KBM-7 (cell line): ENCODE data around the gene LSS.
A peak's percentile ranks its signal among the peaks of the same experiment; 100 is the strongest.
"Not testable (repeated sequence)": the region's sequence is repeated elsewhere in the genome, so short reads cannot be mapped to it uniquely, and the experiment has no call there.

Experiments used
- DNase-seq: peaks from one replicate; pipeline ENCODE4 v3.0.0-alpha.2; 2015
- in situ Hi-C: fragments of 300-500 bp; cut with MboI; formaldehyde crosslinking; loops from 2 replicates; pipeline ENCODE4 v1.14.3; 2020; ENCODE audit warnings: low sequenced_read_pairs, low pct_unique_long_range_greater_than_20kb, mixed read lengths

The LSS gene

GRCh38 chr21:46191686-46192575, 36.6 kb downstream of the LSS start:
- in situ Hi-C loops = no loop called here
- no peak for DNase-seq

DNA sequence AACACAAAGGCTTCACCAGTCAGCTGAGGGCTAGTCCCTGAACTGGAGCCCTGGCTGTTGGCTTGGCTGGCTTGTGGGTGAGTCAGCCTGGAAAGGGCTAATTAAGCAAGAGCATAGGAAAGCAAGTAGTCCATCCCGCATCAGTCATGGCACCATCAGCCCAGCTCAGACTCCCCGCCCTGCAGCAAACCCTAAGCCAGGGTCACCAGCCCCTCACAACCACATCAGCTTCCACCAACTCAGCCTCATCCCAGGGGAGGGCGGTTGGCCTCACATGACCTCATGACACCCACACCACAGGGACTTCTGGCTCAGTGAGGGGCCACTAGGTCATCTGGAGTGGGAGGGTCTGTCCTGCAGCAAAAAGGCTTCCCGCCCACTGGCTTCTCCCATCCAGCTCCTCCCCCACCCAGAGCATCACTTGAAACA, 37.3 kb downstream of the LSS start:
- in situ Hi-C loops = no loop called here
- DNase-seq = no peak

- no peak for DNase-seq
- in situ Hi-C loops = no loop called here
Measured at GRCh38 chr21:46190491-46191131, 38.0 kb downstream of the LSS start.

DNA sequence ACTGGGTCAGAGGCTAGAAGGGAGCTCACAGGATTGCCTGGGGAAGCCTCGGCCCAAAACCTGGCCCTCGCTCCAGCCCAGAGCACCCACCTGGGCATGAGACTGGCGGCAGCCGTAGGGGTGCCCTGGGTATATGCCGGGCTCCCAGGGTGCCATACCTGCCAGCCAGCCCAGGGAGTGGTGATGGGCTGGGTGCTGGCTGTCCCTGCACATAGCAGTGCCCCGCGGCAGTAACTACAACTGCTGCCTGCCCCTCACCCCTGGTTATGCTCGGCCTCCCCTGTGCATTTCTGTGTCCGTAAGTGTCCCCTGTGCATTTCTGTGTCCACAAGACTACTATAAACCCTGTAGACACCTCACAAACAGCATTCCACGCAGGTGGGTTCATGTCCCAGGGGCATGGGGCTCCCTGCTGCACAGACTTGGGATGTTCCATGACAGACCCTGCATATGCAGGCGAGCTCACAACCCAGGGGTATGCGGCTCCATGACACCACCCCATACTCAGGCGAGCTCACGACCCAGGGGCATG, 38.5 kb downstream of the LSS start:
- in situ Hi-C loops = no loop called here
- no peak for DNase-seq

DNA sequence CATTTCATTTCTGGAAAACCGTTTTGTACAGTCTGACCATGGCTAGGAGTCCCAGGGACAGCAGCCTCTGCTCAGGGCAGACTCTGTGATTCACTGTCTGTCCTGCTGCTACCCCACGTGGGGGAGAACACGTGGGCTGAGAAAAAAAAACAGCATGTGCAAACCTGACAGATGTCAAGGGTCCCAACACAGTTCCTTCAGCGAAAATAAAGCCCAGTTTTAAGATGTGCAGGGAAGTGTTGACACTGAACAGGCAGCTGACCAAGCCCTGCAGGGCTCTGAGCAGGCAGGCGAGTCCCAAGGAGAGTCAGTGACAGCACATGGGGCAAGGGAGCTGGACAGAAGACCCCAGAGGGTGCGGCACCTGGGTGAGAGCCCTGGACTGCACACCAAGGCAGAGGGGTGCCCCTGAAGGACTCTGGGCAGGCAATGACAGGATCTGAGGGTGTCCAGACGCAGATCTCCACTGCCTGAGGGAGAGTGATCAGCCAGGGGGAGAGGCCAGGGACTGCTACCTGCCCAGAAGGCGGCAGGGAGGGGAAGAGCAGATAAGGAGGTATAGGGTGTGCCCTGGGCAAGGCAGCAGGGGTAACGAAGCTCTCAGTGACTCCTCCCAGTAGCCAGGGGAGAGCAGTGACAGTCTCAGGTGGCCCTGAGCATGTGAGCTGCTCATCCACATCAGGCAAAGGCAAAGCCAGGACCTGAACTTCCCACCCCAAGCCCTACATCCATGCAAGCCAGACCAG, 39.2 kb downstream of the LSS start:
- in situ Hi-C loops = no loop called here

DNA sequence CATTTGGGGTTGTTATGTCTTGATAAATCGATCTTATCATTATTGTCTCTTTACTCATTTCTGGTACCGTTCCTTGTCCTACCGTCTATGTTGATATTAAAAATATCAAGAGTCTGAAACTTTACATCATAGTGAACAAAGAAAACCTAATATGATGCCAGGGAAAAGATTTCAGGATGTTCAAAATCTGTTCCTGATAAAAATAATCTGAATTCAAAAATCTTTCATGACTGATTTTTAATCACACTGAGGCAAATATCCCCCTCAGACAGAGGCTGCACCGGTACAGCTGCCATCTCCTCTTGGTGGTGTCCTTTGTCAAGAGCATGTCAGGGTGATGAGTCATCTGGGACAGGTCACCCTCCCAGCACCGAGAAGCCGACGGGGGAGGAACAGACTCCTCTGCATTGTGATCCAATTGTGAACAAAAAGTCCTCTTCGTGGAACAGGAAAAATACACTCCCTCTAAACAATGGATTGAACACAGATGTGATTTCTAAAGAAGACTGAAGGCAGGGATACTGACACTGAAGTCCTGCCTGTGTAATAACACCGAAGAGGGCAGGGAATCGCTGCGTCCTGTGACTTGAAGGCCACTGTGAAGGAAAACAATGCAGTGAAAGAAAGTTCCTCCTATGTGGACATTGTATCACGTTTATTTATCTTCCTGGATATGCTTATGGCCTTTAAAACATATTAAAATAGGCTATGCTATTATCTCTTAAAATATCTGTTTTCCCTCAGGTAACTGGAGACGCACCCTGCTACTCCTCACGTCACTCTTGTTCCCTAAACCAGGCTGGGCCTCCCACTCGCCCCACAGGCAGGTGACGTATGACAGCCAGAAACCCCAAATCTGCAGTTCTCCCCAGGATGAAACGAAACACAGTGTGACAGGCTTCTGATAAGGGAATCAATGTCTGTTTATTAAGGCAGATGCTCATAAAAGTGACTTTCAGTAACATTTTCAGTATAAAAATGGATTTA, 40.1 kb downstream of the LSS start:
- in situ Hi-C loops = no loop called here
- peak; percentile 41 for DNase-seq

More for the DNA sequence above, 39.2 kb downstream of the LSS start:
- no peak for DNase-seq

DNA sequence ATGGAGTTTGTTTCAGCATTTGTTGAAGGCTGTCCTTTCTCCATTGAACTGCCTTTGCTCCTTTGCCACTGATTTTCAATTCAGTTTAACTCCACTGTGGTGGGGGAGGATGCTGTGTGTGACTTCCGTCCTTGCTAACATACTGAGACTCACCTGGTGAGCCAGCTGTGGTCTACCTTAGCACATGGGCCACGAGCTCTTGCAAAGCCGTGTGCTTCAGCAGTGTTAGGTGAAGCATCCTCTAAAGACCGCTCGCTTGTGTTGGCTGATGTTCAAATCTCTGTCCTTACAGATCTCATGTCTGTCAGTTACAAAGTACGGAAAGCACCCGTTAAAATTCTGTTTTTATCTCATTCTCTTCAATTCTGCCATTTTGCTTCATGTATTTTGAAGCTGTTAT, 40.8 kb downstream of the LSS start:
- in situ Hi-C loops = no loop called here
- no peak for DNase-seq

- no peak for DNase-seq
- in situ Hi-C loops = no loop called here
Measured at GRCh38 chr21:46187261-46187660, 41.3 kb downstream of the LSS start.

DNA sequence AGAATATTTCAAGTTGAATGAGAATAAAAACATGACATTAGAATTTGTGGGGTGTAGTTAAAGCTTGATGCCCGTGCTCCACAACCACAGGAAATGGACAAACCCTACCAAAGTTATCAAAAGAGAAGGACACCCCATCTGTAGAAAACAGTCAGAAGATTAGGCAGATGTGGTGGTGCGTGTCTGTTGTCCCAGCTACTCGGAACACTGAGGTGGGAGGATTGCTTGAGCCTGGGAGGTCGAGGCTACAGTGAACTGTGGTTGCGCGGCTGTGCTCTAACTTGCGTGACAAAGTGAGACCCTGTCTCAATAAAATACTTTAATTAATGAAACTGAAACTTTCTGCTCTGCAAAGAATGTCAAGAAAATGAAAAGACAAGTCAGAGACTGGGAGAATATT, 42.9 kb downstream of the LSS start:
- peak; percentile 25 for DNase-seq

GRCh38 chr21:46184625-46185555, 43.7 kb downstream of the LSS start:
- peak; percentile 34 for DNase-seq
- in situ Hi-C loops = no loop called here

More for the DNA sequence above, 42.9 kb downstream of the LSS start:
- in situ Hi-C loops = no loop called here

DNA sequence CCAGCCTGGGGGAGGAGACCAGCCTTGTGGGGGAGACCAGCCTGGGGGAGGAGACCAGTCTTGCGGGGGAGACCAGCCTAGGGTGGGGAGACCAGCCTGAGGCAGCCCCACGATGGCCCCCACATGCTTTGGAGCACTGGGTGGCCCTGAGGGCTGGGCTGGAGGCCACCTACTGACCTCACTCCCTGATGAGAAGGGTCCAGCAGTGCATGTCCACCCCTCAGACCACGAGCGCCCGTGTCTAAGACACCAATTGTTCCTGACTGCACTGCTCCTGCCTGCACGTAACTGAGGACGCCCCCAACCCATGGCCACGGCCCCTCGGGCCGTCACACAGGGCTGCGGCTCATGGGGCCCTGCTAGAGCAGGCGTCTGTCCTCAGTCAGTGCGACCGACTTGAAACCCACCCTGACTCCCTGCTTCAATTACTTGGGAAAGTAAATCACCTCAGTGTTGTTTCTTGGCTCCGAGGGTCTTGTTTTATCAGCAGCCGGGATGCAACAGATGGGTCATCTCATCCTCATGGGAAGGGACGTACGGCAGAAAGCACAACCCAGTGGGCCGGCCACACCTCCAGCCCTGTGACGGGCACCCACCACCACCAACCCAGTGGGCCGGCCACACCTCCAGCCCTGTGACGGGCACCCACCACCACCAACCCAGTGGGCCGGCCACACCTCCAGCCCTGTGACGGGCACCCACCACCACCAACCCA, 44.5 kb downstream of the LSS start, which contains the start of gene SPATC1L:
Gene SPATC1L, minus strand, starts transcription at position 550 of the 715 bp plus-strand sequence. CDS start 1,643 bp downstream, outside the sequence.
- in situ Hi-C loops = no loop called here
- no peak for DNase-seq

DNA sequence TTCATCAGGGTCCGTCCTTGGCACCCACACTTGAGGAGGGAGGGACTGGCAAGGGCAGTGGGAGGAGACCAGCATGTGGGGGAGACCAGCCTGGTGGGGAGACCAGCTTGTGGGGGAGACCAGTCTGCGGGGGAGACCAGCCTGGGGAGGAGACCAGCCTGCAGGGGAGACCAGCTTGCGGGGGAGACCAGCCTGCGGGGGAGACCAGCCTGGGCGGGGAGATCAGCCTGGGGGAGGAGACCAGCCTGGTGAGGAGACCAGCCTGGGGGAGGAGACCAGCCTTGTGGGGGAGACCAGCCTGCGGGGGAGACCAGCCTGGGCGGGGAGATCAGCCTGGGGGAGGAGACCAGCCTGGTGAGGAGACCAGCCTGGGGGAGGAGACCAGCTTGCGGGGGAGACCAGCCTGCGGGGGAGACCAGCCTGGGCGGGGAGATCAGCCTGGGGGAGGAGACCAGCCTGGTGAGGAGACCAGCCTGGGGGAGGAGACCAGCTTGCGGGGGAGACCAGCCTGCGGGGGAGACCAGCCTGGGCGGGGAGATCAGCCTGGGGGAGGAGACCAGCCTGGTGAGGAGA, 45.2 kb downstream of the LSS start:
- in situ Hi-C loops, DNase-seq: not testable (repeated sequence)

GRCh38 chr21:46182548-46183336, 45.8 kb downstream of the LSS start:
- DNase-seq = no peak
- in situ Hi-C loops = no loop called here

GRCh38 chr21:46181953-46182547, 46.5 kb downstream of the LSS start:
- in situ Hi-C loops = no loop called here
- DNase-seq = no peak

GRCh38 chr21:46181436-46181835, 47.1 kb downstream of the LSS start:
- in situ Hi-C loops = no loop called here

More at GRCh38 chr21:46181436-46181835, 47.1 kb downstream of the LSS start:
- no peak for DNase-seq
